Naive thymus-derived CD8-positive, alpha-beta T cell (primary cell): ENCODE results near the gene DENND2C. TPM values are rescaled to one million over a fixed set of nuclear protein-coding genes. Genes with fewer than 3 reads are reported as not detected.
A peak's percentile ranks its signal among the peaks of the same experiment; 100 is the strongest.

Source experiments
- ATAC-seq, 2 donors: fragments of 150-1000 bp; cut with Tn5 transposase in 1 of 2; sonication (Bioruptor Pico), chemical (Tn5 transposase) in 1 of 2; 1 replicate in 1 of 2; 2 replicates in 1 of 2; pipeline ENCODE4 v1.10.0; 2021; ENCODE audit warnings: mild to moderate bottlenecking in 2 of 2, moderate library complexity in 2 of 2
- POLR2A ChIA-PET: fragments of 350-600 bp; sonication (Branson Sonifier 250); formaldehyde crosslinking; loops from one replicate; lab custom pipeline; 2021; ENCODE audit warnings: antibody characterized with exemption; lab: Charles Lee
- DNase-seq, 10 donors: peaks; one replicate each; pipeline versions ENCODE4 v3.0.0 to v3.0.0-alpha.2; 2020 to 2022
- H3K27ac Mint-ChIP-seq, 10 donors: one replicate each; pipeline ENCODE4 v1.8.0; 2020 to 2022; ENCODE audit warnings: mild to moderate bottlenecking in 10 of 10, mixed read lengths in 10 of 10, moderate library complexity in 4 of 10, inconsistent platforms in 1 of 10
- H3K27me3 Mint-ChIP-seq, 5 donors: one replicate each; pipeline ENCODE4 v1.8.0; 2021 to 2022; ENCODE audit warnings: mixed read lengths in 5 of 5
- H3K36me3 Mint-ChIP-seq, 3 donors: one replicate each; pipeline ENCODE4 v1.8.0; 2020 to 2022; ENCODE audit warnings: mixed read lengths in 3 of 3, mild to moderate bottlenecking in 2 of 3, inconsistent platforms in 1 of 3
- H3K4me1 Mint-ChIP-seq, 4 donors: one replicate each; pipeline ENCODE4 v1.8.0; 2021 to 2022; ENCODE audit warnings: mixed read lengths in 4 of 4
- H3K4me3 Mint-ChIP-seq, 10 donors: one replicate each; pipeline ENCODE4 v1.8.0; 2020 to 2022; ENCODE audit warnings: mild to moderate bottlenecking in 10 of 10, mixed read lengths in 10 of 10, moderate library complexity in 6 of 10, inconsistent platforms in 1 of 10
- H3K9me3 Mint-ChIP-seq, 9 donors: one replicate each; pipeline ENCODE4 v1.8.0; 2020 to 2022; ENCODE audit warnings: mixed read lengths in 9 of 9, mild to moderate bottlenecking in 3 of 9, inconsistent platforms in 1 of 9, moderate library complexity in 1 of 9
- polyA plus RNA-seq, 3 donors: library from polyadenylated mRNA; unstranded; fragments of 300-500 nt; fragmentation: Illumina TruSeq; gene quantifications; one replicate each; pipeline ENCODE4 v1.2.3, GENCODE V29; 2021
- total RNA-seq, 8 experiments: library from RNA in 2 of 8; stranded (reverse) in 2 of 8; gene quantifications; one replicate each; pipeline ENCODE4 v1.2.3 and lab custom pipeline; 2021 to 2026

Gene DENND2C, protein sequence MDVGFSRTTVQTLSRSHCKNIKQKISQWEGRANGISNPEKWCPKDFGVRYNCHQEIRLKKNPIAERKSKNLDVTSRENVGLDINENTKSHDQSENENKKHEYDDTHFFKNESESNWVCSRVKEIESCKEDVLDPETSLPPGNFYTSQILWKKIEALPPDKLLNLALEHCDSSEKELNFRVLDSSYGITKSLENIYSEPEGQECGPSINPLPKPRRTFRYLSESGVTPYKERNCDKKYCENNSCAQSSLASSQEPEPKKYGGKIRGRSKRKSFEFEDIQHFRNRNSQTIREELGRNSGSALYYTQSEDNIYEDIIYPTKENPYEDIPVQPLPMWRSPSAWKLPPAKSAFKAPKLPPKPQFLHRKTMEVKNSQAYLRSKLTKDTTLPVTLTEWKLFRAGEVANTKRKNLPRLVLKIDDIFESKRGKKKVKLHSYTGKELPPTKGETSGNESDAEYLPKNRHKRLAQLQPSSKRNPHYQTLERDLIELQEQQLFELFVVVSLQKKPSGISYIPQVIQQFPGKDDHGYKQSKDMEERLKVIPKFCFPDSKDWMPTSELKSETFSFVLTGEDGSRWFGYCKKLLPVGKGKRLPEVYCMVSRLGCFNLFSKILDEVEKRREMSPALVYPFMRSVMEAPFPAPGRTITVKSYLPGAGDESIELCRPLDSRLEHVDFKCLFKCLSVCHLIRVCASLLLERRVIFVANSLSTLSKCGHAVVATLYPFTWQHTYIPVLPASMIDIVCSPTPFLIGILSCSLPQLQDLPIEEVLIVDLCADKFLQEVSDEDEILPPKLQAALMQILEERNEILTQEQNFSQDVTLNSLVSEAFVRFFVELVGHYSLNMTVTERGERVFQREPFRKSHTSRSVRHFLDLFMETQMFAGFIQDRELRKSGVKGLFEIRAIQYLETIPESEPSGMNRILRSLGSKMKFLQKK
- total RNA-seq (1 to 10 TPM; 1.9 to 2.3 TPM), polyA plus RNA-seq (1 to 10 TPM in 1 of 3 donors, under 1 TPM in 2; 0.44 to 1.0 (median 0.77) TPM), total RNA-seq (lab: John Stamatoyannopoulos, UW) (0.90 to 6.0 (median 5.2) reads per million in 6 experiments)

DNA sequence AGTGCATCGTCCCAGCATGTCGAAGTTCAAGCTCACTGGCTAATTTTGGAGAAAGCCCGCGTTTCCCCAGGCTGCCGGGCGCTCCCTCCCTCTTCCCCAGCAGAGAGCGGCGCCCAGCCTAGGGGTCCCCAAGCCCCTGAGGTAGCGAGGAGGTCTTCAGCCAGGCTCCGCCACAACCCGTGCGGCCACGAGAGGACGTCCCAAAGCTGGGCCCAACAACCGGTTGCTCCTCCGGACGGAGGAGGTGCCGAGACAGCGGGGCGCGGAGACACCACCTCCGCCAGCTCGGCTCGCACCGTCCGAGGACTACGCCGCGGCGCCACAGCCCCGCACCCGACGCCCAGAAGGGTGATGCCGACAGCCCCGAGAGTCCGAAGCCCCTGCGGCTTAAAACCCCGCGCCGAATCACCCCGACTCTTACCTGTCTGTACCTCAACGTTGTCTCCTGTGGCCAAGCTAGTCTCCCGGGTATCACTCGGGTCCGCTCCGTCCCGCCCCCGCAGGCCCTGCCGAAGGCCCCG, at the start of gene DENND2C:
DENND2C (minus strand) TSS at position 488 of the 521 bp plus-strand sequence. CDS start 44,065 bp downstream, outside the sequence.
- H3K4me1 Mint-ChIP-seq: peaks cover 2 to 15% (median 10%) of the 10 kb centered on the region in 4 donors
- no peaks in the 10 kb centered on the region for H3K36me3 Mint-ChIP-seq
- POLR2A ChIA-PET: interaction anchor here (0.8 to 2.3 kb wide), 2 partner anchors 46 to 88 kb away, joined by 4 to 8 read pairs; partner anchors contain the start of genes CSDE1 and NRAS
- ATAC-seq (peak; percentile 60 to 69), DNase-seq (peak in 1 of 10 donors; percentile 60)
- H3K4me3 Mint-ChIP-seq: peak within 1 kb of the TSS; percentile 91 to 99 (median 96)
- H3K27me3 Mint-ChIP-seq: peaks cover 4 to 27% (median 11%) of the 10 kb centered on the region in 5 donors
- H3K27ac Mint-ChIP-seq: peak within 1 kb of the TSS; percentile 65 to 98 (median 92)
- H3K9me3 Mint-ChIP-seq: no peaks in the 10 kb centered on the region

DNA sequence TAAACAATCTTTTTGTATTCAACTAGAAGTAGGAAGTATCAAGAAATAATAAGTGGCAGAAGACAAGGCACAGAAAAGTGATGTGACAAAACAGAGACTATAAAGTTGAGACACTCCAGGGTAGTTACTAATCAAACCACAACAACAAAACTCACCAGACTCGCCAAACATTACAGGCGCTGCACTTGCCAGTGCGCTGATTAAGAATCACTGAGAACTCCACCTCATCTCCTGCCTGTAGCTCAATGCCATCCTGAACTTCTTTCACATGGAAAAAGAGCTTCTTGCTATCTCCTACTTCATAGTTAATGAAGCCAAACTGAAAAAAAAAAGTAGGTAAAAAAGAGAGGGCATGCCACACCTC, 49.6 kb upstream of the DENND2C start:
- DNase-seq: no peak
- H3K27ac Mint-ChIP-seq: peak overlapping the region in 4 of 10 donors; percentile 33 to 54 (median 42)

GRCh38 chr1:114718661-114719423, 49.0 kb upstream of the DENND2C start:
- H3K9me3 Mint-ChIP-seq: no peaks in the 10 kb centered on the region
- H3K36me3 Mint-ChIP-seq: peaks cover 6 to 73% (median 23%) of the 10 kb centered on the region in 3 donors
- no peaks in the 10 kb centered on the region for H3K27me3 Mint-ChIP-seq
- DNase-seq (no peak), ATAC-seq (no peak)
- peak overlapping the region in 6 of 10 donors; percentile 14 to 73 (median 42) for H3K27ac Mint-ChIP-seq
- POLR2A ChIA-PET: no interaction called here
- H3K4me3 Mint-ChIP-seq: peak overlapping the region in 1 of 10 donors; percentile 6
- peaks cover 11 to 27% (median 20%) of the 10 kb centered on the region in 4 donors for H3K4me1 Mint-ChIP-seq

More for the DNA sequence above, 49.6 kb upstream of the DENND2C start:
- no peak overlapping the region for H3K4me3 Mint-ChIP-seq
- ATAC-seq: no peak
- peaks cover 6 to 73% (median 23%) of the 10 kb centered on the region in 3 donors for H3K36me3 Mint-ChIP-seq
- POLR2A ChIA-PET: interaction anchor here (0.8 to 1.1 kb wide), 2 partner anchors 9 to 61 kb away, joined by 3 to 4 read pairs; partner anchors contain the start of gene SIKE1
- H3K4me1 Mint-ChIP-seq: peaks cover 11 to 22% (median 19%) of the 10 kb centered on the region in 4 donors
- no peaks in the 10 kb centered on the region for H3K27me3 Mint-ChIP-seq
- no peaks in the 10 kb centered on the region for H3K9me3 Mint-ChIP-seq

- peak within 1 kb of the TSS; percentile 92 to 98 (median 98) for H3K4me3 Mint-ChIP-seq
- ATAC-seq (peak; percentile 94), DNase-seq (peak; percentile 93 to 97 (median 95))
- H3K27ac Mint-ChIP-seq: peak within 1 kb of the TSS; percentile 96 to 100 (median 99)
- POLR2A ChIA-PET: interaction anchor here (0.5 to 2.1 kb wide), 14 partner anchors 10 to 777 kb away, joined by 3 to 12 read pairs (median 4); partner anchors contain the start of genes BCAS2, CSDE1, SIKE1 and TRIM33
- H3K36me3 Mint-ChIP-seq: peaks cover 6 to 74% (median 26%) of the 10 kb centered on the region in 3 donors
- H3K4me1 Mint-ChIP-seq: peaks cover 13 to 30% (median 26%) of the 10 kb centered on the region in 4 donors
- no peaks in the 10 kb centered on the region for H3K27me3 Mint-ChIP-seq
- H3K9me3 Mint-ChIP-seq: no peaks in the 10 kb centered on the region
Measured at GRCh38 chr1:114716304-114717170, 46.7 kb upstream of the DENND2C start, which contains the start of gene NRAS. Gene NRAS (minus strand): TSS chr1:114716771. CDS start chr1:114716160, 611 bp downstream.

DNA sequence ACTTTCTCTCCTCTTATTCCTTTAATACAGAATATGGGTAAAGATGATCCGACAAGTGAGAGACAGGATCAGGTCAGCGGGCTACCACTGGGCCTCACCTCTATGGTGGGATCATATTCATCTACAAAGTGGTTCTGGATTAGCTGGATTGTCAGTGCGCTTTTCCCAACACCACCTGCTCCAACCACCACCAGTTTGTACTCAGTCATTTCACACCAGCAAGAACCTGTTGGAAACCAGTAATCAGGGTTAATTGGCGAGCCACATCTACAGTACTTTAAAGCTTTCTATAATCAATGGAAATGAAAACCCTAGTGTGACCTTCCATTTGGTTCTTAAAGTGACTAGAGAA, 46.1 kb upstream of the DENND2C start:
- peak overlapping the region; percentile 92 to 98 (median 98) for H3K4me3 Mint-ChIP-seq
- POLR2A ChIA-PET: interaction anchor here (0.5 to 2.1 kb wide), 14 partner anchors 11 to 776 kb away, joined by 3 to 12 read pairs (median 4); partner anchors contain the start of genes BCAS2, SIKE1 and TRIM33
- H3K27ac Mint-ChIP-seq: peak overlapping the region; percentile 96 to 100 (median 99)
- H3K9me3 Mint-ChIP-seq: no peaks in the 10 kb centered on the region
- DNase-seq (peak in 2 of 10 donors; percentile 4 to 7), ATAC-seq (no peak)
- H3K4me1 Mint-ChIP-seq: peaks cover 13 to 30% (median 26%) of the 10 kb centered on the region in 4 donors
- no peaks in the 10 kb centered on the region for H3K27me3 Mint-ChIP-seq
- H3K36me3 Mint-ChIP-seq: peaks cover 6 to 74% (median 24%) of the 10 kb centered on the region in 3 donors

GRCh38 chr1:114712977-114713376, 43.1 kb upstream of the DENND2C start:
- H3K27me3 Mint-ChIP-seq: no peaks in the 10 kb centered on the region
- no peak overlapping the region for H3K4me3 Mint-ChIP-seq
- DNase-seq (no peak), ATAC-seq (no peak)
- no peaks in the 10 kb centered on the region for H3K9me3 Mint-ChIP-seq
- H3K27ac Mint-ChIP-seq: peak overlapping the region in 1 of 10 donors; percentile 51
- H3K36me3 Mint-ChIP-seq: peaks cover 6 to 69% (median 20%) of the 10 kb centered on the region in 3 donors
- H3K4me1 Mint-ChIP-seq: peaks cover 14 to 30% (median 26%) of the 10 kb centered on the region in 4 donors
- POLR2A ChIA-PET: interaction anchor here (0.7 kb wide), 1 partner anchor 1581 kb away, joined by 3 read pairs; no protein-coding TSS in a partner anchor

GRCh38 chr1:114710360-114710759, 40.5 kb upstream of the DENND2C start:
- Mint-ChIP-seq H3K4me3 (peak overlapping the region in 1 of 10 donors; percentile 42), H3K27me3 (no peaks in the 10 kb centered on the region), H3K27ac (no peak overlapping the region), H3K36me3 (peaks cover 4 to 82% (median 36%) of the 10 kb centered on the region in 3 donors), H3K9me3 (no peaks in the 10 kb centered on the region), H3K4me1 (peaks cover 4 to 12% (median 8%) of the 10 kb centered on the region in 4 donors)
- POLR2A ChIA-PET: no interaction called here
- no peak for DNase-seq
- ATAC-seq: no peak

DNA sequence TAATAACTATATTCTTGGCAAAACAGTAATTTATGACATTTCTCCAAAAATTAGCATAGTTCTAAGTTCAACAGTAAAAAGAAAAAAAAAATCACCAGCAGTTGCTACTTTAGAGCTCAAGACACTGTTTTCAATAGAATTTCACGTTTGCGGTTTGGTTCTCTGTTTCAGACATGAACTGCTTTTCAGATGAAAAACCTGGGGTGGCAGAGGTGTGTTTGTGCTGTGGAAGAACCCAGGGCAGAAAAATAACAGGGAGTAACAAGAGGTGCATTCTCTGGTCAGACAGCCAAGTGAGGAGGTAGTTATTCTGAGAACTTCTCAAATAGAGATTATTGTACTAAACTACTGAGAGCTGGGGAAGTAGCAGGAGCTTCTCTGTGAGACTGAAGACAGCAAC, 37.8 kb upstream of the DENND2C start:
- Mint-ChIP-seq H3K9me3 (no peaks in the 10 kb centered on the region), H3K27me3 (no peaks in the 10 kb centered on the region)
- POLR2A ChIA-PET: no interaction called here

GRCh38 chr1:114703242-114703641, 33.4 kb upstream of the DENND2C start:
- ATAC-seq (no peak), DNase-seq (no peak)
- H3K36me3 Mint-ChIP-seq: peaks cover 4 to 30% (median 17%) of the 10 kb centered on the region in 3 donors
- no peak overlapping the region for H3K4me3 Mint-ChIP-seq
- H3K9me3 Mint-ChIP-seq: no peaks in the 10 kb centered on the region
- no peaks in the 10 kb centered on the region for H3K4me1 Mint-ChIP-seq
- H3K27ac Mint-ChIP-seq: no peak overlapping the region
- peaks cover 0 to under 1% (median 0%) of the 10 kb centered on the region in 5 donors for H3K27me3 Mint-ChIP-seq
- POLR2A ChIA-PET: interaction anchor here (0.8 to 1.1 kb wide), 2 partner anchors 13 kb away, joined by 3 to 4 read pairs; partner anchors contain the start of gene NRAS

More for the DNA sequence above, 37.8 kb upstream of the DENND2C start:
- DNase-seq (no peak), ATAC-seq (no peak)
- Mint-ChIP-seq H3K27ac (peak overlapping the region in 2 of 10 donors; percentile 29 to 87), H3K36me3 (peaks cover 4 to 68% (median 29%) of the 10 kb centered on the region in 3 donors), H3K4me1 (peaks cover 0 to 3% (median under 1%) of the 10 kb centered on the region in 4 donors), H3K4me3 (no peak overlapping the region)

DNA sequence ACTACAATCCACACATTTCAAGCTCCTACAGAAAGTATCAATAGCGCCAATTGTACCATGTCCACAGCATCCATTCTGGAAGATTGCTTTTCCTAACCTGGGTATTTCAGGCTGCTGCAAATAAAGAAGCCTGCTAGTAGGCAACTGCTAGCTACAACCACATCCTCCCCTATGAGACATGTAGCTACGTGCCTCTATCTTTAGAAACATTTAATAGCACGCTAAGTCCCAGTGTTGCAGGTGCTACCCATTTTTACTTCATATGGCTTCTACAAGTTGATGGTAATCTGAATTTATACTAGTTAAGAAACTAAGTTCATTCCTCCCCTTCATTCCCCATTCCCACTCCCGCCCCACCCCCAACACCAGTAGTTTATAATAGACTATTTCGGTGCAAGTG, 32.9 kb upstream of the DENND2C start:
- H3K27me3 Mint-ChIP-seq: peaks cover 0 to 2% (median 0%) of the 10 kb centered on the region in 5 donors
- ATAC-seq (no peak), DNase-seq (no peak)

More for the DNA sequence above, 32.9 kb upstream of the DENND2C start:
- Mint-ChIP-seq H3K4me3 (no peak overlapping the region), H3K9me3 (no peaks in the 10 kb centered on the region), H3K4me1 (no peaks in the 10 kb centered on the region), H3K27ac (no peak overlapping the region), H3K36me3 (peaks cover 4 to 26% (median 15%) of the 10 kb centered on the region in 3 donors)
- POLR2A ChIA-PET: interaction anchor here (1.1 kb wide), 1 partner anchor 14 kb away, joined by 4 read pairs; the partner anchor contains the start of gene NRAS
